Measurements from ENCODE around the gene NOSTRIN.
"Not testable (repeated sequence)": the region's sequence is repeated elsewhere in the genome, so short reads cannot be mapped to it uniquely, and the experiment has no call there.

Gene NOSTRIN

DNA sequence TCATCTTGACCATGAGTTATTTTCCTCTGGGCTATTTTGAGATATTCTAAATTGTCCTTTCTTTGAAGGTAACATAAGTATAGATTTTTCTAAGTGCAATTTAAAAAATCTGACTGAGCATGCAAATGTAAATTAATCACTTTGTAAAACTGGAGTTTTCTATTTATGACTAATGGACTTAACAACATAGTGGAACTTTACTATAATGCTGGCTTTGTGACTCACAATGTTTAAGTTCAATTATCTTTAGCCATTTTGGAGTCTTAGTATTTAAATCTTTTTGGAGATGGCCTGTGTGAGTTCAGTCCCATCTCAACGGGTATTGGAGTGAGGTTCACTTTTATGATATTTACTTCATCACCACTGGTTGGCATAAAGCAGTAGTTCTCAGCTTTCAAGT, 35.2 kb upstream of the NOSTRIN start:
- H3K27ac ChIP-seq, result no peak overlapping the region
- no peak for TF ChIP-seq ZFX (IDR thresholded peaks at IDR 0.05)
- TF ChIP-seq CTCF (conservative IDR thresholded peaks at IDR 0.05), result no peak

DNA sequence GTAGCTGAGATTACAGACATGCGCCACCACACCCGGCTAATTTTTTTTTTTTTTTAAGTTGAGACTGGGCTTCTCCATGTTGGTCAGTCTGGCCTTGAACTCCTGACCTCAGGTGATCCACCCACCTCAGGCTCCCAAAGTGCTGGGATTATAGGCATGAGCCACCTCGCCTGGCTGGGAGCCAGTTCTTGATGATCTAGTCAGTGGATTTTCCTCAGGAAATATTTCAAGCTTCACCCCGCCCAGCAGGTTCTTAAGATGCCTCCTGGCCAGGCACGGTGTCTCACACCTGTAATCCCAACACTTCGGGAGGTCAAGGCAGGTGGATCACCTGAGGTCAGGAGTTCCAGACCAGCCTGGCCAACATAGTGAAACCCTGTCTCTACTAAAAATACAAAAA, 34.1 kb upstream of the NOSTRIN start:
- not testable (repeated sequence) for H3K27ac ChIP-seq

DNA sequence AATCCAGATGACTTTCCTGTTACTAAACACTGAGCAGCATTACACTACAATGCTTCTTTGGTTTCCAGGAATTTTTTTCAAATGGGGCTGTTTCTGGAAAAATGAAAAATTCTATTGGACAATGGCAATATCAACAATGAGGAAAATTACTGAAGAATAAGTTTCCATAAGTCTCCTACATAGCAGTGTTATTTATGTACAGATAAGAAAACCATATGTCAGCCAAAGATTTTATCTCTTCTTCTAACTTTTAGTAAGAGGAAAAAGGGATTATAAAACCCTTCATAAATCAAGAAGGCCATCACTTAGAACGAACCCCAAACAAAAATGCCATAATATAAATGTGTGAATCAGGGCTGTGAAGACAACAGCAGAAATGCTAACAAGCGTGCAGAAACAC, 31.6 kb upstream of the NOSTRIN start:
- TF ChIP-seq ZFX (IDR thresholded peaks at IDR 0.05) (no peak), CTCF (conservative IDR thresholded peaks at IDR 0.05) (no peak)
- no peak overlapping the region for H3K27ac ChIP-seq

DNA sequence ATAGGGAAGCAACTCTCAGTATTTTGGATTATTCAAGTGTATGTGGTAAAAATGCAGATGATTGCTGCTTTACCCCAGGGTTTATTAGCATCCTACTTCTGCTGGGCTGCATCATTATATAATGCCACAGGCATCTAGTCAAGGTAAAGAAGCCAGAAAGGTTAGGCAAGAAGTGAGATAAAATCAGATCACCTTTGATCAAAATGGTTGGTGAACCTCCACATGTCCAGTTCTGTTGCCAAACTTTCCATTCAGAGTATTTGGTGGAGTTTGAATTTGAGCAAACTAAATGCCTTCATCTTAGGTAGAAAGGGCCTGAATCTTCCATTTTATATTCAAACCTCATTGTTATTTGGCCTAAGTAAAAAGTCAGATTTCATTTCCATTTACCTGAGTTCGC, 29.7 kb upstream of the NOSTRIN start:
- TF ChIP-seq CTCF (conservative IDR thresholded peaks at IDR 0.05) (no peak), ZFX (IDR thresholded peaks at IDR 0.05) (no peak)
- H3K27ac ChIP-seq, result no peak overlapping the region

GRCh38 chr2:168773128-168773527, 29.3 kb upstream of the NOSTRIN start:
- no peak for TF ChIP-seq ZFX (IDR thresholded peaks at IDR 0.05)
- no peak for TF ChIP-seq CTCF (conservative IDR thresholded peaks at IDR 0.05)
- no peak overlapping the region for H3K27ac ChIP-seq

GRCh38 chr2:168773719-168774521, 28.5 kb upstream of the NOSTRIN start:
- TF ChIP-seq CTCF (conservative IDR thresholded peaks at IDR 0.05) (peak; percentile 91), ZFX (IDR thresholded peaks at IDR 0.05) (no peak)
- no peak overlapping the region for H3K27ac ChIP-seq

DNA sequence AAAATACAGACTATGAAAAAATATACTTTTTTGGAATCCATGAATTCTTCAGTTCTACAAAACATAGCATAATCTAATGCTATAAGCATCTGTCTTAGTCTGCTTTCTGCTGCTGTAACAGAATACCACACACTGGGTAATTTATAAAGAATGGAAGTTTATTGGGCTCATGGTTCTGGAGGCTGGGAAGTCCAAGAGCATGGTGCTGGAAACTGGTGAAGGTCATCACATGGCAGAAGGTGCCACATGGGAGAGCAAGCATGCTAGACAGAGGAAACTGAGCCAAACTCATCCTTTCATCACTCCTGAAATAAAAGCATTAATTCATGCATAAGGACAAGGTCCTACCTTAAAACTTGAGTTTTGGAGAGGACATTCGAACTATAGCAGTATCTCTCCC, 26.6 kb upstream of the NOSTRIN start:
- TF ChIP-seq ZFX (IDR thresholded peaks at IDR 0.05), result no peak
- TF ChIP-seq CTCF (conservative IDR thresholded peaks at IDR 0.05), result no peak
- no peak overlapping the region for H3K27ac ChIP-seq

GRCh38 chr2:168780669-168781071, 21.8 kb upstream of the NOSTRIN start:
- H3K27ac ChIP-seq, result no peak overlapping the region
- TF ChIP-seq ZFX (IDR thresholded peaks at IDR 0.05) (no peak), CTCF (conservative IDR thresholded peaks at IDR 0.05) (no peak)

Measured in C4-2B (cell line).